B cell (primary cell): Measurements from ENCODE around the gene ACSM3. TPM values are rescaled to one million over a fixed set of nuclear protein-coding genes. Genes with fewer than 3 reads are reported as not detected.

ENCODE experiments used
- ATAC-seq: fragments of 200-7000 bp; cut with Tn5 transposase; one replicate; pipeline ENCODE4 v1.10.0; 2021; ENCODE audit warnings: low read depth, mild to moderate bottlenecking, moderate number of reproducible peaks, moderate library complexity
- CTCF ChIA-PET: fragments of 350-600 bp; sonication (Branson Sonifier 250); formaldehyde crosslinking; loops from one replicate; lab custom pipeline; 2021; ENCODE audit warnings: antibody characterized with exemption, inconsistent platforms; lab: Charles Lee
- POLR2A ChIA-PET: fragments of 350-600 bp; sonication (Branson Sonifier 250); formaldehyde crosslinking; loops from one replicate; lab custom pipeline; 2021; ENCODE audit warnings: antibody characterized with exemption; lab: Charles Lee
- DNase-seq: peaks from one replicate; pipeline ENCODE4 v3.0.0; 2013
- H2AFZ ChIP-seq: 2 replicates; pipeline ENCODE4 v1.6.1; 2012; ENCODE audit warnings: mild to moderate bottlenecking, low read depth, low read length; ENCODE audit not compliant: insufficient read depth, poor library complexity, severe bottlenecking
- H3K27ac ChIP-seq, 2 donors: 1 replicate in 1 of 2; 2 replicates in 1 of 2; pipeline ENCODE4 v1.5.1; 2012 to 2013; ENCODE audit warnings: low read length in 2 of 2, mild to moderate bottlenecking in 2 of 2, moderate library complexity in 1 of 2
- H3K27me3 ChIP-seq, 4 experiments: fragments of 200-600 bp in 1 of 4; sonication (generic) in 1 of 4; replicated peaks in 1 of 4; 1 replicate in 2 of 4; 2 replicates in 2 of 4; pipeline versions ENCODE4 v1.6.1 to v1.7.0; 2013 to 2016; ENCODE audit warnings: low read length in 3 of 4, mild to moderate bottlenecking in 2 of 4, mixed read lengths in 1 of 4, moderate library complexity in 1 of 4; ENCODE audit not compliant: insufficient read depth in 4 of 4, control insufficient read depth in 3 of 4; ENCODE audit errors: control extremely low read depth in 1 of 4
- H3K36me3 ChIP-seq, 2 experiments: replicated peaks in 1 of 2; 1 replicate in 1 of 2; 2 replicates in 1 of 2; pipeline versions ENCODE4 v1.6.1 to v1.7.1; 2013; ENCODE audit warnings: low read length in 1 of 2; ENCODE audit not compliant: insufficient read depth in 2 of 2, control insufficient read depth in 1 of 2; ENCODE audit errors: control extremely low read depth in 1 of 2, extremely low read depth in 1 of 2
- H3K4me1 ChIP-seq, 2 donors: fragments of 200-600 bp in 1 of 2; sonication (generic) in 1 of 2; 1 replicate in 1 of 2; 2 replicates in 1 of 2; pipeline versions ENCODE4 v1.5.1 to v1.6.1; 2013 to 2017; ENCODE audit warnings: low read length in 2 of 2; ENCODE audit not compliant: control insufficient read depth in 2 of 2, insufficient read depth in 2 of 2
- H3K4me2 ChIP-seq: replicated peaks from 2 replicates; pipeline ENCODE3; 2012; ENCODE audit warnings: mild to moderate bottlenecking, low read depth, low read length; ENCODE audit not compliant: poor library complexity, severe bottlenecking
- H3K4me3 ChIP-seq, 5 experiments: fragments of 200-600 bp in 1 of 5; sonication (generic) in 1 of 5; 1 replicate in 3 of 5; 2 replicates in 2 of 5; pipeline versions ENCODE4 v1.5.1 to v1.7.0; 2011 to 2016; ENCODE audit warnings: low read length in 4 of 5, mild to moderate bottlenecking in 4 of 5, low read depth in 2 of 5, control low read depth in 1 of 5, moderate library complexity in 1 of 5; ENCODE audit not compliant: insufficient read depth in 1 of 5; ENCODE audit errors: control extremely low read depth in 1 of 5, extremely low read depth in 1 of 5
- H3K79me2 ChIP-seq: fragments of 200-600 bp; sonication (generic); one replicate; pipeline ENCODE4 v1.6.0; 2016; ENCODE audit warnings: low read length; ENCODE audit not compliant: control insufficient read depth, insufficient read depth
- H3K9ac ChIP-seq: fragments of 200-600 bp; sonication (generic); 2 replicates; pipeline ENCODE4 v1.6.1; 2017; ENCODE audit warnings: mild to moderate bottlenecking, low read length, moderate library complexity
- H3K9me3 ChIP-seq, 3 donors: one replicate each; pipeline versions ENCODE4 v1.6.1 to v1.7.1; 2013; ENCODE audit warnings: low read length in 2 of 3; ENCODE audit not compliant: control insufficient read depth in 2 of 3, insufficient read depth in 1 of 3; ENCODE audit errors: control extremely low read depth in 1 of 3
- H4K20me1 ChIP-seq: 2 replicates; pipeline ENCODE4 v1.6.0; 2012; ENCODE audit warnings: mild to moderate bottlenecking, low read length; ENCODE audit not compliant: insufficient read depth, control insufficient read depth, poor library complexity, severe bottlenecking
- H3K27ac Mint-ChIP-seq: one replicate; pipeline ENCODE4 v1.8.0; 2021; ENCODE audit warnings: mixed read lengths
- H3K27me3 Mint-ChIP-seq: one replicate; pipeline ENCODE4 v1.8.0; 2021; ENCODE audit warnings: mixed read lengths
- H3K4me1 Mint-ChIP-seq: one replicate; pipeline ENCODE4 v1.8.0; 2021; ENCODE audit warnings: mixed read lengths
- H3K4me3 Mint-ChIP-seq: one replicate; pipeline ENCODE4 v1.8.0; 2021; ENCODE audit warnings: mixed read lengths
- H3K9me3 Mint-ChIP-seq: one replicate; pipeline ENCODE4 v1.8.0; 2022; ENCODE audit warnings: mixed read lengths; ENCODE audit not compliant: insufficient read depth
- CTCF ChIP-seq: fragments of 200-600 bp; IDR thresholded peaks from one replicate; pipeline ENCODE4 v1.8.0; 2022; ENCODE audit warnings: antibody characterized with exemption, mild to moderate bottlenecking
- EZH2 ChIP-seq: IDR thresholded peaks from 2 replicates; pipeline ENCODE4 v1.6.1; 2012; ENCODE audit warnings: borderline replicate concordance, low read depth, mild to moderate bottlenecking, moderate library complexity, low read length; ENCODE audit not compliant: insufficient read depth, poor library complexity, severe bottlenecking
- WGBS: methylation state at CpG from one replicate; pipeline ENCODE4 v1.1.5; 2013; ENCODE audit warnings: missing lambda C conversion rate; ENCODE audit not compliant: insufficient coverage; 5-methylcytosine and 5-hydroxymethylcytosine counted together
- intact Hi-C: fragments of 100-400 bp; cut with micrococcal nuclease; formaldehyde crosslinking; loops from one replicate; pipeline ENCODE4 v1.10.0; 2022
- polyA plus RNA-seq: library from polyadenylated mRNA; depleted of rRNA; stranded (reverse); fragments of >200 nt; gene quantifications from 2 replicates; pipeline ENCODE4 v1.2.3, GENCODE V29; 2012
- total RNA-seq, 2 donors: library from RNA; stranded (reverse); fragments of 120-200 nt in 1 of 2; gene quantifications; 1 replicate in 1 of 2; 2 replicates in 1 of 2; pipeline versions ENCODE4 v1.2.3 to v1.2.4, GENCODE V29; 2013 to 2022

ACSM3 gene
- total and polyA plus RNA-seq, 2 donors (not counting 1 experiment from before 2014, with no cell fraction given): 6.3 to 84.2 TPM

- ChIA-PET CTCF (interaction anchor here (0.7 kb wide), 1 partner anchor 104 kb away, joined by 4 read pairs; no protein-coding TSS in a partner anchor), POLR2A (no interaction called here)
- Histone ChIP-seq H3K36me3 (no peaks in the 10 kb centered on the region), H3K4me1 (no peaks in the 10 kb centered on the region), H3K27ac (no peak overlapping the region), H3K27me3 (no peaks in the 10 kb centered on the region), H3K4me2 (no peak overlapping the region), H4K20me1 (no peaks in the 10 kb centered on the region), H3K9me3 (peaks cover 0 to 2% (median 0%) of the 10 kb centered on the region in 3 donors), H3K79me2 (no peaks in the 10 kb centered on the region), H3K9ac (no peak overlapping the region), H2AFZ (no peak overlapping the region), H3K4me3 (no peak overlapping the region)
- no peak for TF ChIP-seq EZH2
- no peak for TF ChIP-seq CTCF
- DNase-seq (no peak), ATAC-seq (no peak)
- Mint-ChIP-seq H3K9me3 (no peaks in the 10 kb centered on the region), H3K4me1 (no peaks in the 10 kb centered on the region), H3K4me3 (no peak overlapping the region), H3K27ac (no peak overlapping the region), H3K27me3 (no peaks in the 10 kb centered on the region)
- intact Hi-C loops: no loop called here
- whole genome bisulfite sequencing: no CpG with 5 or more reads among the region's 1 CpG
These were observed 66.6 kb downstream of the ACSM3 start for GRCh38 chr16:20830372-20830771.

- Histone ChIP-seq H3K79me2 (no peaks in the 10 kb centered on the region), H3K9me3 (peaks cover 1 to 3% (median 2%) of the 10 kb centered on the region in 3 donors), H3K4me1 (peaks cover 0 to 2% of the 10 kb centered on the region in 2 donors), H4K20me1 (no peaks in the 10 kb centered on the region), H3K27ac (no peak overlapping the region), H3K36me3 (no peaks in the 10 kb centered on the region), H3K27me3 (no peaks in the 10 kb centered on the region), H3K9ac (no peak overlapping the region), H3K4me3 (no peak overlapping the region), H3K4me2 (no peak overlapping the region), H2AFZ (no peak overlapping the region)
- no peak for DNase-seq
- no peak for ATAC-seq
- POLR2A ChIA-PET: no interaction called here
- Mint-ChIP-seq H3K27ac (no peak overlapping the region), H3K9me3 (no peaks in the 10 kb centered on the region), H3K4me1 (peaks cover 1% of the 10 kb centered on the region), H3K4me3 (no peak overlapping the region), H3K27me3 (no peaks in the 10 kb centered on the region)
- WGBS: no CpG with 5 or more reads among the region's 2 CpGs
- intact Hi-C loops: no loop called here
- no peak for TF ChIP-seq EZH2
- CTCF ChIA-PET: interaction anchor here (1.0 kb wide), 2 partner anchors 15 to 17 kb away, joined by 3 to 5 read pairs; no protein-coding TSS in a partner anchor
These were observed 69.3 kb downstream of the ACSM3 start for GRCh38 chr16:20833086-20833485.
